T-helper 9 cell (primary cell): ENCODE results near the gene NAT10.
"Not testable (repeated sequence)": the region's sequence is repeated elsewhere in the genome, so short reads cannot be mapped to it uniquely, and the experiment has no call there.

Experiments used
- DNase-seq: peaks from one replicate; pipeline ENCODE4 v3.0.0-alpha.2; 2020
- total RNA-seq, 2 donors: gene quantifications; one replicate each; lab custom pipeline; 2026; lab: John Stamatoyannopoulos, UW

NAT10 gene
- 51.2 to 82.5 reads per million in 2 donors for total RNA-seq

DNA sequence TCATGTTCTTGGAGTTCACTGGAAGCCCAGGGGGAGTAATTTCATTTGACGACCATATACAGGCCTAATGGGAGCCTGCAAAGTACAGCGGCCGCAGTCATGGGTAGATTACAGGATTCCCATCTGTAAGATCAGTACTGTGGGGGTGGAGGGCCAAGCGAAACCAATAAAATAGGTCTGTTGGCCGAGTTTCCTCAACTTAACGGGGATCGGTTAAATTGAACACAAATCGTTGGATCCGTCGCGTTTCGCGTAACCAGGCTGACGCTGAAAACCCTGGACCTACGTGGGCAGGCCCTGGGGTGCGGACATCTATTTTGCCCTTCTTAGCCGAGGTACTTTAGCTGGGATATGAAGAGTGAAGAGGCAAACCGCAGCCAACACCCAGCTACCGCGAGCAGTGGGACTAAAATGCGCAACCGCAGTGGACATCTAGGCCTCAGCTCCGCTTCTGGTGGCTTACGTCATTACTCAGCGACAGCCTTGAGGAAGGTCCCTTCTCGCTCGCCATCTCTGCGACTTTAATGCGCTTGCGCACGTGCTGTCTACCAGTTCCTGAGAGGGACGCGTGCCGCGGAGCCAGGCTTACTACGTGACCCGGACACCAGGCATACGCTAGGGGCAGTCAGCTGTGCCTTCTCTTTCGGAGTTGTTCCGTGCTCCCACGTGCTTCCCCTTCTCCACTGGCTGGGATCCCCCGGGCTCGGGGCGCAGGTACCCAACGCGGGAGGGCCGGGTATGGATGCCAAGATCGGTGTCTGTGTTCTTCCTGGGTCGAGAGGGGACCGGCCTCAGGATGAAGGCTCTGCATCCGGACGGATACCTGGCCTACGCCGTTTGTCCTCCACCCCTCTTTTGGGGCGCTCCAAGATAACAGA lies at the start of gene NAT10:
NAT10 (plus strand) TSS at position 551 of the 878 bp plus-strand sequence. CDS start 2,597 bp downstream, outside the sequence.
- DNase-seq = peak; percentile 95

GRCh38 chr11:34056672-34057071 lies 48.8 kb upstream of the NAT10 start:
- DNase-seq = no peak

DNA sequence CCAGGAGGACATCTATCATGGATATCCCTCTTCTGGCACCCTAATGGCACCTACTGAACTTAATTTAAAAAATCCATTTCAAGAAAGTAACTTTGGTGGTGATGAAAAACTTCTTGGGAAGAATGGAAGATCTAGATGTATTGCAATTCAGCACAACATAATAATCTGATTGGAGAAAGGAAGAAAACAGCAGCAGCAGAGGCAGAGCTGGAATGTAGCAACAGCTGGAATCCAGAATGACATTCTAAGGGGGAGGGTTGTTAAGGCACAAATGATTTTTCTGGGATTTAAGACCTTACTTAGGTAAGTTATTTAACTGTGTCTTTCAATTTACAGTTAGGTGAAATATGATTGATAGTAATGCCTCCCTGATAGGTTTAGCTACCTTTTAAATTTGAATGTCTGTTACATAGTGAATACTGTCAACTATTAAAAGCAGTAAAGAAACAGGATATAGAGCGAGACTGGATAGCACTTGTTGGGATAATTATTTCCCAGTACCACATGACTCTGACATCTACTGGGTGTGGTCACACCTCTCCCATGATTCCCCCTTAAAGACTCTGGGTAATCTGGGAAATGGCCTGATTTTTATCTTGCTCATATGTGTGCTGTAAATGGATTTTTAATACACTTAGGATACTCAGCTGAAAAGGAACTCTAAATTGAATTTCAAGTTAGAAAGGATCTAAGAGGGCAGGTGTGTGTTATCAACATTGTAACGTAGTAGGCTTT lies 42.2 kb upstream of the NAT10 start:
- DNase-seq = no peak

DNA sequence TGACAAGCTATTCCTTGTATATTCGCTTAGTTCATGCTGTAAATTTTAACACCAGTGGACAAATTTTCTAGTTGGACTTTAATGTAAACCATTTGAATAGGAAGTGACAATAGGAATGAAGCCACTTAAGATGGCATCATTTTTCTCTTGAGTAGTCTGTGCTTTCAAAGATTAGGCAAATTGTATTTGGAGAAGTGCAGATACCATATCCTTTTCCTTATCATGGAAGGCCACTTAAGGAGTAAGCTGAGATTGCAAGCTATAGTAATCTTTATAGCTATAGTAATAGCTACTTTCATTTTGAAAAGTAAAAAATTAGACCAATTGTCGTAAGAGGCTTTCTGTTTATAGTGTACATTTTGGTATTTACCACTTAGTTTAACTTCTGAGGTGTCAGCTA lies 41.1 kb upstream of the NAT10 start:
- no peak for DNase-seq

- DNase-seq = no peak
Measured at GRCh38 chr11:34065505-34066203, 39.8 kb upstream of the NAT10 start.

- not testable (repeated sequence) for DNase-seq
Measured at GRCh38 chr11:34066766-34067165, 38.7 kb upstream of the NAT10 start.

DNA sequence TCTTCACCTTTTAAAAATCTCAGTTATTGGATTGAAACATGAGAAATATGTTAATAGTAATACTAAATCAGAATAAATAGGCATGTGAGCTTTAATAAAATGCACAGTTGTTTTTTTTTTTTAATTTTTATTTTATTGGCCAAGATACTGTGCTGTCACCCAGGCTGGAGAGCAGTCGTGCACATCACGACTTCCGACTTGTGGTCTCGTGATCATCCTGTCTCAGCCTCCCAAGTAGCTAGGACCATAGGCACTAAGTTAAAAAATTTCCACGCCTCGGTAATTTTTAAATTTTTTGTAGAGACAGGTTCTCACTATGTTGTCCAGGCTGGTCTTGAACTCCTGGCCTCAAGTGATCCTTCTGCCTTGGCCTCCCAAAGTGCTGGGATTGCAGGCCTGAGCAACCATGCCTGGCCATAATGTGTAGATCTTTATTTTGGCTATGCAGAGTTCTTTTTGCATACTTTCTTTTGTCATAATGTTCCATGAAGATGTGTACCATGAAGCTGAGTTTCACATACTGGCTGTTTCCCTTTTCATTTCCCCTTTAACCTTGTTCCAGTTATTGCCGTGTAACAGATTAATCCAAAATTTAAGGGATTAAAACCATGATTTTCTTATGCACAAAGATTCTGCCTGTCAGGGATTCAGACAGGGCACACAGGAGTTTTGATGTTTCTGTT lies 37.9 kb upstream of the NAT10 start:
- DNase-seq = no peak

DNA sequence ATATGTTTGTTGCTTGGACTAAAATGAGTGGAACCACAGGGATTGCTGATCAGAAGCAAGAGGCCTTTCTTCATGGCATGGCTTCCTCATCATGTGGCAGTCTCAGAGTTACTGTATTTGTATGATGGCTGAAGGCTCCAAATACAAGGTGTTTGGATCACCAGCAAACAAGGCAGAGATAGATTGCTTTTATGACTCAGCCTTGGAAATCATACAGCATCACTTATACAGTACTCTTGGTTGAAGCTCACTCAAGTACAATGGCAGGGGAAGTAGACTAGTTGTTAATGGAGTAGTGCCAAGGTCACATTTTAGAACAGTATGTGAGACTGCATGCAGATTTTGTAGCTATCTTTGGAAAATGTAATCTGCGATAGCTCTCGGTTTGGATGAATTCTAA lies 37.3 kb upstream of the NAT10 start:
- DNase-seq = no peak

DNA sequence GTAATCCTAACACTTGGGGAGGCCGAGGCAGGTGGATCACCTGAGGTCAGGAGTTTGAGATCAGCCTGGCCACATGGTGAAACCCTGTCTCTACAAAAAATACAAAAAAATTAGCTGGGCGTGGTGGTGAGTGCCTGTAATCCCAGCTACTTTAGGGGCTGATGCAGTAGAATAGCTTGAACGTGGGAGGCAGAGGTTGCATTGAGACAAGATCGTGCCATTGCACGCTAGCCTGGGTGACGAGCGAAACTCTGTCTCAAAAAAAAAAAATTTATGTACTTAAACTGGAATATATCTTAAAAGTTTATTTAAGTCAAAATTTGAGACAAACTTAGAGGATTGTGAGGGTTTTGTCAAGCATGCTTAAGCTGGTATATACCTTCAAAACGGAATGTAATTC lies 34.1 kb upstream of the NAT10 start:
- not testable (repeated sequence) for DNase-seq

DNA sequence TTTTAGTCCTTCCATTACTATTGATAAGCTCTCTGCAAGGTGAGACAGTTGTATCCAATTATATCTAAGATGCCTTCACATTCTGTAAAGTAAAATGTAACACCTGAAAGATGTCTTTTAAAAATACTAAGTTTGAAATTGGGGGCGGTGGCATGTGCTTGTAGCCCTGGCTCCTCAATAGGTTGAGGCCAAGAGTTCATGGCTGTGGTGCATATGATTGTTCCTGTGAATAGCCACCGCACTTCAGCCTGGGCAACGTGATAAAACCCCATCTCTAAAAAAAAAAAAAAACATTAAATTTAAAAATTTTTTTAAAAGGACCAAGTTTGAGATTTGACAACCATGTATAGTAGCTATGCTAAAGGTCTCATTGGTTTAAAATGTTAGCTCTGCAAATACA lies 33.4 kb upstream of the NAT10 start:
- no peak for DNase-seq

DNA sequence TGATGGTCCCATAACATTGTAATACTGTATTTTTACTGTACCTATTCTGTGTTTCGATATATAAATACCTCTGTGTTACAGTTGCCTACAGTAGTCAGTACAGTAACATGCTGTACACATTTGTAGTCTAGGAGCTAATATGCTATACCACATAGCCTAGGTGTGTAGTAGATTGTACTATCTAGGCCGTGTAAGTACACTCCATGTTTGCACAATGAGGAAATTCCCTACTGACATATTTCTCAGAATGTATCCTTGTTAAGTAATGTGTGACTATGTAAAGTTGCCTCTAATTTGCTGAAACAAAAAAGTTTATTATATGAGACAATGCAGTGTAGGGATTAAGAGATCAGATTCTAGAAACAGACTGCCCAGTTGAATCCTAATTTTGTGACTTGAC lies 32.6 kb upstream of the NAT10 start:
- no peak for DNase-seq

GRCh38 chr11:34074391-34074790 lies 31.0 kb upstream of the NAT10 start:
- no peak for DNase-seq

DNA sequence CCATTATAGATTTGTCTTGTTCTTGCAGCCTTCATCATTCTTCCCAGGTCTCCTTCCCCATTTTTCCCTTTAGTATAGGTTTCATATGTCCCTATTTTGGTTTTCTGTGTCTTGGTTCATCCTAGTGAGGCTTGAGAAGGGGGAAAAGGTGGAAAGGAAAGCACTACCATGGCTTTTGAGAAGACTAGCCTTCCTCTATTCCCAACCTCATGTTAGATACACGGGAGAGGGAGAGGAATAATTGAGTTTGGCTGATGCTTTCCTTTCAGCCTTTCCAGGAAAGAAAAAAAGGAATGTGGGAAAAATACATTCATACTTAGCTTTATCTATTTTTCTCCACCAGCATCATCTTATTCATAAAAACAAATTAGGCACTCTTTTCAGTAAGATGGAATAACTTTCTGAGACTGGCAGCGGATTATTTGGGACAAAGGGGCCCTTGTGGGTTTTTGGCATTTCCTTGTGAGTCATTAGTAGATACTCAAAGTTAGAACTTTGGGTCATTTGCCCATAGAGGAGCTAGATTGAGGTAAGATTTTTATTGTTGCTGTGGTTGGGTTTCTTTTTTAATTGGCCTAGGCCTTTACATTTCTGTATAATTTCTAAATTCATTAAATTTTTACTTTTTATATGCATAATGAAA lies 30.1 kb upstream of the NAT10 start:
- no peak for DNase-seq

- DNase-seq = no peak
Measured at GRCh38 chr11:34080609-34081008, 24.8 kb upstream of the NAT10 start.

- DNase-seq = no peak
Measured at GRCh38 chr11:34084637-34085036, 20.8 kb upstream of the NAT10 start.

DNA sequence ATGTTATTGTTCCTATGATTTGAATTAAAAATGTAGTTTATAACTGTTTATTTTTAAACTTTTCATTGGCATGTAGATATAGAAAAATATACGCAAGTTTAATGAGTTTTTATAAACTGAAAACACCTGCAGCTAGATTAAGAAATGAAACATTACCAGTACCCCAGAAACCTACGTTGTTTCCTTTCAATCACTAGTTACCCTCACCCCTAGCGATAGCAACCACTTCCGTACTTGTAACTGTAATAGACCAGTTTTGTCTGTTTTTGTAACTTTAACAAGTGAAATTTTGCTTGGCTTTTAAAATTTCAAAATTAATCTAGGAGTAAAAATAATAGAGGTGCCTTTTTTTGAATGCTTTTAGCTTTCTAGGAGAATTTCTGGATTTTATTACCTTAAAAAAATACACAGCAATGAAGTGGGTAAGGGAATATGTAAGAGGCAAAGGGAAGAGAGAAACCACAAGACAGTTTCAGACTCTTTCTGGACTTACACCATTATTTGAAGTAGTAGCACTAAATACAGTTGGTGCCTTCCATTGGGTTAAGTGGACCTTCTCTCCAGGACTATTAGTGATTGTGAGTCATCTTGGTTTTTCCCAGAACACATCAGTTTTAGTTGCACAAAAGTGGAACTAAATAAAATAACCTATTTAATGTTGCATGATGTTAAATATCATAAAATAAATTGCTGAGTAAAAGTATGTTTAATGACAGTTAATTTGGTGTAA lies 18.7 kb upstream of the NAT10 start:
- DNase-seq = no peak

DNA sequence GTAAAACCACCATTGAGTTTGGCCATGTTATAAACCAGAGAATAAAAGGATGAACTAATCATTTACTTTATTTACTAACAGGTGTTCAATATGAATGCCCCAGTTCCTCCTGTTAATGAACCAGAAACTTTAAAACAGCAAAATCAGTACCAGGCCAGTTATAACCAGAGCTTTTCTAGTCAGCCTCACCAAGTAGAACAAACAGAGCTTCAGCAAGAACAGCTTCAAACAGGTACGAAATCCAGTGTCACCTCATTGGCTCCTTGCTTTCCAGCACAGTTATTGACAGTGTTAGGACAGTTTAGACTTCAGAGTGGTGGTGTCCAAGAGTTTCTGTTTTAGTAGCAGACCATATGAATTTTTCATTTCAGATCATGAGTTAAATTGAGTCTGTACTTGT lies 13.6 kb upstream of the NAT10 start:
- DNase-seq = no peak

GRCh38 chr11:34094900-34095299 lies 10.5 kb upstream of the NAT10 start:
- not testable (repeated sequence) for DNase-seq

DNA sequence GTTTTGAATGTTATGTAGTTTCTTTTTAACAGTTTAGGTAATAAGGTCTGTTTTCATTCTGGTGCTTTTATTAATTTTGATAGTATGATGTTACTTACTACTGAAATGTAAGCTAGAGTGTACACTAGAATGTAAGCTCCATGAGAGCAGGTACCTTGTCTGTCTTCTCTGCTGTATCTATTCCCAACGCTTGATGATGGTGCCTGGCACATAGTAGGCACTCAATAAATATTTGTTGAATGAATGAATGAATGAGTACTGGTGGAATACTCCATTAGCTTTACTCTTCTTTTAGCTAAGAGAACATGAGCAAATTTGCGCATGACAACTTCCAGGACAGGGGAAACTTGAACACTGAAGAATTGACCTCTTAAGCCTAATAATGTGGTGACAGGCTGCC lies 6.6 kb upstream of the NAT10 start:
- DNase-seq = no peak

- DNase-seq = no peak
Measured at GRCh38 chr11:34104680-34105078, 750 bp upstream of the NAT10 start.

DNA sequence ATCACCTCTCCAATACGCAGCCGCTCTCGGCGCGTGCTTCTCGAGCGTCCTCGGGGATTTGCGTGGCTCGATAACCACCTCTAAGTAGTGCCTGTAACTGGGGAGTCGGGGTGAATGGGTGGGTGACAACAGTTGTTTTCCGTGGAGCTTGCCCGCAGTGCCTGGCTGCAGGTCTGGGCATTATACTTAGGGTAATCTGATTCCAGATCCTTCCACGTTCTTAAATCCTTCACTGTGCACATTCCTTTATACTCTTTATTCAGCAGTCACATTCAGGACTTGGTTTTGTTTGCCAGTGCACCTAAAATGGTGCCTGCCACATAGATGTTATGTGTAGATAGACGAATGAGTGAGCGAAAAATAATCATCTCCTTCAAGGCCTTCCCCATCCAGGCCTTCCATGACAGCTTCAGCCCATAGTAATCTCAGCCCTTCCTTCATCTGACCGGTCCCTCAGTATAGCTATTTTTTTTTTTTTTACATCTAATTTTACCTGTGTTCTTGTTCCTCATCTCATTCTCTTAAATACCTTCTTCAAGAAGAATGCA lies 602 bp downstream of the NAT10 start:
- DNase-seq = no peak
